ENCODE results near the gene PLAC1. TPM values are rescaled to one million over a fixed set of nuclear protein-coding genes. Genes with fewer than 3 reads are reported as not detected.

The PLAC1 gene
- total RNA-seq, 1 experiment from 2014 or later, result 2.8 TPM

DNA sequence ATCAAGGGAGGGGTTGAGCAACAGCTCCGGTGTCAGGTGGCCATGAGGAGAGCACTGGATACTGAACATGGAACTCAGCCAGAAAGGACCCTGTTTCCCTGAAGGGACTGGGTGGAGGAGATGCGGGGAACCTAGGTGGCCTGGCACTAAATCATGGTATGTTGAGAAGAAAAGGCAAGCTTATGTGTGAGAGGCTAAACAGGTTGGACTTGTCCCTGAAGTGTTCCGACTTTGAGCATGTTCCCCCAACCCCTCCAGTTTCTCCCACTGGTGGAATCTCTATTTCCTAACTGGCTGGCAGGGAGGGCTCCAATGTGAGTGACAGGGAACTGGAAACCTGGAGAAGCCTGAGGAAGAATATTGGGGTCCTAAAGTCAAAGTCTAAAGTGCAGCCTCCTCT is 69.5 kb downstream of the PLAC1 start:
- no peak for DNase-seq (ENCODE audit: low spot score)

DNA sequence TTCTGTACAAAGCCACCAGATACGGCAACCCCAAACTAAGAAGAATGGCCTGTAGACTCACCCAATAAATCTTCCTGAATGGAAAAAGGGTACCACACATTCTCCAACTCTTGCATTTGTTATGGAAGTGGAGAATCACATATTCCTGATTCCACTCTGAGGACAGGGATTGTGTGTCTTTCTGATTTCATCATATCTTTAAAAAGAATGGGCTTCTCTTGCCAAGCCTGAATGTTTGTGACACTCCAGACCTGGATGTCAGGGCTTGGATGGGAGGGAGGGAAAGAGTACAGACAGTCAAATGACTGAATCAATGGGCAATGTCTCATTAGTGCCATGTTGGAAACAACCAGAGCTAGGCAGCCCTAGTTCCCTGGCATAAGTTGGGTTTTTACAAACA is 77.4 kb downstream of the PLAC1 start:
- no peak for DNase-seq (ENCODE audit: low spot score)

DNA sequence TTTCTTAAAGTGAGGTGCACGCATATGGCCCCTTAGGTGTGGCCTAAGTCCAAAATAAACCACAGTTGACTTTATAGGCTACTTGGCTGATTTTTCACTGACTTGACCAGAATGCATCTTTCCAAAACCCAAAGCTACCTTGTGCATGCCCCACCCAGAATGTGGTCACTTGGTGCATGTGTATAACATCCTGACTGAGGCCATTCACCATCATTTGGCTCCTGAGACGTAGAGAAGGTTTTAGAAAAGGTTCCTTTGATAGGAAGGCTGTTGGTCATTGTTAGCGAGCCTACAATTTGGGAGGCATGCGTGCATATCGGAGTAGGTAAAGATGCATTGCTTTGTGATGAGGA is 84.6 kb downstream of the PLAC1 start:
- DNase-seq (ENCODE audit: low spot score), result no peak

DNA sequence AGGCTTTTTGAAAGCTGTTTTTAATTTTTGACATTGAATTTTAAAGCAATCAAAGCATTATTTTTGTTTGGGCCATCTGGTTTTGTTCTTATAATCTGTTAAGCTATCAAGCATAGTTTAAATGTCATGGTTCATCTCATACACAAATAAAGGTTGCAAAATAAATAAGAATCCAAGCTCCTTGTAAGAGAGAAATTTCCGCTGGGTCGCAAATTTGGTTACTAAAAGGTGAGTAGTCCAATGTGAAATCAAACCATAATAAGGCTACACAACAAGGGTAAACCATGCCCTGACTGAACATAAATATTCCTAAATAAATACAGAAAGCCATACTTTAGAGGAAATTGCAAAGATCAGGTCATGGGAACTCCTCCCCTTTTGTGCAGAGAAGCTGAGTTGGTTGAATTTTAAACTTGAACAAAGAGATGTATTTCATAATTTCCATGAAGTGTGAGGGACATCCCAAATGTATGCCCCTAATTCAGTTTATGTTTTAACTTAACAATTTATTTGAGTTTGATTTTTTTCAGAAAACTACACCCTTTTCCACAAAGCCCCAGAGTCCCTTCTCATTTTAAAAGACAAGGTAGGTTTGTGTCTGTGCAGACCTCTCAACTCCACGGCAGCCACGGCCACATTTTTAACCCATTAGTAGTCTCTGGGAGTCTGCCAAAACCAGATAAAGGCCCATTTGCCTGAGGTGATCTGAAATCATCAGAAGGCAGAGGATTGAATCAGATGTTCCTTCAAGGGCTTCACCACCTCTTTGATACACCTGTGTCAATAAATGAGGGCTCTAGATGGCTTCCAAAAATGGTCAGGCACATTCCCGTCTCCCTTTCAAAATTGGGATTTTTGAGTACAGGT is 85.2 kb downstream of the PLAC1 start:
- DNase-seq (ENCODE audit: low spot score), result peak; percentile 13

DNA sequence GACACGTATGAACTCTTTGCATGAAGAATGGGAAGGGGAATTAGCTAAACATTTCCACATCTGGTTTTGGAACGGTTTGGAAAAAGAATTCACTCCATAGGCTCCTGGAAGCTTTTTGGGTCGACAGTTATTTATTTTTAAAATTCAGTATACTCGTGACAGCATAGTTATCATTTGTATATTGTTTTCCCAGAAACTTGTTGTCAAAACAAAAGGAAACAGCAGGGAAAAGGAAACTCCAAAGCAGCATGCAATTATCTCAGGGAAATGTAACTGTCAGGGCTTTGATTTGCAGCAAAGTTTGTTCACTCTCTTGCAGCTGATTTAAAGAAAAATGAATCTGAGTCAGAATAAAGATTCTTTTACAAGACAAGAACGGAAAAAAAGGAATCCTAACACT is 86.5 kb downstream of the PLAC1 start:
- no peak for DNase-seq (ENCODE audit: low spot score)

DNA sequence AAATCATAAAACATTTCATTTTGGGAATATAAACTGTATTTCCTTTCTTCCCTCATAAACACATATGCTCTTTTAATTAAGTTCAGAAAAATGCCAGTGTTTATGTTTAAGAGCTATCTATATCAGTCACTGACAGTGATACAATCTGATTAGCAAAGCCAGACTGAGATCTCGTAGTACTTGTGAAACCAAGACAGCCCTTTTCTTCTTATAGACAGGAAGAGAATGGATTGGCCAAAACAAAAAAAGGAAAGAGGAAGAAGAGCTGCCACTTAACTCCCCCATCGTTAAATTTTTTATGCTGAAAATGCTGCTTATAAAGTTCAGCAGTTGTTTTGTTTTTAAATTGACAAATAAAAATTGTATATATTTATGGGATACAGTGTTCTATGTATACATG is 87.4 kb downstream of the PLAC1 start:
- no peak for DNase-seq (ENCODE audit: low spot score)

DNA sequence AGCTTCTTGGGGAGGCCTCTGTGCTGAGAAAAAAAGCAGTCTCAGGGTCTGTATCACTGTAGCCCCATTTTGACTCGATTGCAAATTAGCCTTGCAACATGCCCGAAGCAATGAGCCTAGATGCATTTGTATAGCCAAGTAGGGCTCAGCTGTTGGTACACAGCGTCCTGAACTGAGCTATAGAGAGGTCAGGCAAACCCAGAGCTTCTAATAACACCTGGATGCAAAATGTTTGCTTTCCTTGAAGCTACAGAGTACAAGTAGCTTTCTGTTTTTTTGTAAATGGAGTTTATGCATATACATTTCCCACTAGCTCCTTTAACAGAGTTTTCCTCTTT is 87.8 kb downstream of the PLAC1 start:
- no peak for DNase-seq (ENCODE audit: low spot score)

DNA sequence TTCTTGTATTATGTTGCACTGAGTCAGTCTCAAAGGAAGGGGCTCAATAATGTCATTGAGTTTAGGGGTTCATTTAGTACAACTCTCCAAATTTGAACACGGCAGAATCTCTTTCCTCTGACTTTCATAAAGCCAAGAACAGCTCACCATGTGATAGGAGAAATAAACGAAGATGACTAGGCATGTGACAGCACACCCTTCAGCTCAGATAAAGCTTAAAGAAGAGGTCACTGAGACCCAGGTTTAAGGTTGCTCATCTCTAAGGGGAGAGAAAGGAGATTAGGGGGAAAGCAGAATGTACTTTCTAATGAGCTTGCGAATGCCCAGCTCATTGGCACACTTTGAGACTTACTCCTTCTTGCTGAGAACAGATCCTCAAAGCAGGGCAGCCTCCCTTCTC is 89.0 kb downstream of the PLAC1 start:
- no peak for DNase-seq (ENCODE audit: low spot score)

DNA sequence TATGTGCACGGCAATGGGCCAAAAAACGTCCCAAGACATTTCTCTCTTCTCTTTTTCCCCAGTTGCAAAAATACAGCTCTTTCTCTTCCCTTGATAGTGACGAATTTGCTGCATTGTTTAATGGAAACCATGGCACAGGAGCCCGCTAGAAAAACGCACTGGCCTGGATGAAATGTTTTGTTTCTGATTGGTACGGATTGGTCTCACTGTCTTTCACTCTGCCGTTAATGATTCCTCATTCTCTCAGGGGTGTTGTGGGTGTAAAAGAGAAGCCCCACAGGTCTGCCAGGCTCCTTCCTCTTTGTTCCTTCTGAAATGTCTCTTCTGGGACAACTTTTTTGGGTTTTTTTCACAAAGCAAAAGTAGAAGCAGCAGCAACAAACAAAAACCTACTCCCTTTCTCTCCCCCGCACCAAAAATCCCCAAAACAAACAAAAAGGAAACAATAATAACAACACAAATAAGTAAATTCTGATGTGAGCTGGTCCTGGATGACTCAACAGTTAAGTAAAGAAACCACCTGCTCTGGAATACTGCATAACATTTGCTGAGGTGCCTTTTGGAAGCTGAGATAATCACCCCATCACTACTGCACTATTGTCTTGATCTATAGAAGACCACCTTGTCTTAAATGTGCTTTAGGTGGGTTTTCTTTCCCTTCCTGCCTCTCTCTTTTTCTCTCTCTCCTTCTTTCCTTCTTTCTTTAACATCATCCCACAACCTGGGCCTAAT is 89.8 kb downstream of the PLAC1 start:
- DNase-seq (ENCODE audit: low spot score), result no peak

DNA sequence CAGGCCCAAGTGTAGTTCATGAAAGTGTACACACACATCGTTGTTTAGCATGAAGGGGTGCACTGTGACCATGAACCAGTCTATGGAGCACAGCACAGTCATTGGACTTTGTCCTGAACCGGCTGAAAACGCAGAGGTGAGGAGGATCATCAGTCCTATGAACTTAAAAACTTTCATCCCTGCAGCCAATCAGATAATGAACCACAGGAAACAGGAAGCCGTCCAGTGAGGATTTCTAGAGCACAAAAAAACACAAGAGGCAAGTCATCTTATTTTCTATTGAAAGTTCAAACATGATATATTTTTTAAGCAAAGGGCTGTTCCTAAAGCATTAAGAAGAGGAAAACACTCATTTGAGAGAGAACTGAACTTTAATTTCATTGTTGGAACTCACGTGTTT is 91.8 kb downstream of the PLAC1 start:
- no peak for DNase-seq (ENCODE audit: low spot score)

DNA sequence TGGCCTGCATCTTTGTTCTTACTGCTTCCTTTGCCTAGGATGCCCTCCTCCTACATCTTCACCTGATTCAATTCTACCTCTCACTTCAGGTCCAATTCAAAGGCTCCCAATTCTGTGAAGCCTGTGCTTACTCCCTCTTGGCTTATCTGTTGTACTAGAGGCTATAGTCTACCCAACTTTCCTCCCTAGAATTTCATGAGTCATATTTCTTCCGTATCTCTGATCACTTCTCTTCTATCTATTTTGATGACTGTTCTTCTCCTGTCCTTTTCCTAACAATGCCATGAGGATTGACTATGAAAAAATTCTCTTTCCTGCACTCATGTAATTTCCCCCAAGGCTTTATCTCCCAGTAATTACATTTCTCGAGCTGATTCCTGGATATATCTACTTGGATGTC is 96.3 kb downstream of the PLAC1 start:
- no peak for DNase-seq (ENCODE audit: low spot score)

DNA sequence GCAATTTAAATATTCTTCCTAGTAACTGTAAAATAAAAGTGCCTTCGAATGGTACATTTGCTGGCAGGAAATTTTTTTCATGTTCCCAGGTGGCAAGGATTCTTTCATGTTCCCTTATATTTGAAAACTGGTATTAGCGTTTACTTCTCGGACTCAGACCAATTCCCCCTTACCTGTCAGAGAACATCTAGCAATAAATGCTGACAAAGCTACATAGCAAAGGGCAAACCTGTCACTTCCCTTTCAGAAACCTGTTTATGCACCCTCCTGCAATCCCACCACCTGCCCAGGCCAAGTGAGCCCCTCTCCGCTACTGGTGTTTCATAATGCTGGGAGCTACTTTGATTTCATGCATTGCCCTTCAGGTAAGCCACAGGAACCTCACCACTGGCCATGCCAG is 100.1 kb downstream of the PLAC1 start:
- DNase-seq (ENCODE audit: low spot score), result no peak

DNA sequence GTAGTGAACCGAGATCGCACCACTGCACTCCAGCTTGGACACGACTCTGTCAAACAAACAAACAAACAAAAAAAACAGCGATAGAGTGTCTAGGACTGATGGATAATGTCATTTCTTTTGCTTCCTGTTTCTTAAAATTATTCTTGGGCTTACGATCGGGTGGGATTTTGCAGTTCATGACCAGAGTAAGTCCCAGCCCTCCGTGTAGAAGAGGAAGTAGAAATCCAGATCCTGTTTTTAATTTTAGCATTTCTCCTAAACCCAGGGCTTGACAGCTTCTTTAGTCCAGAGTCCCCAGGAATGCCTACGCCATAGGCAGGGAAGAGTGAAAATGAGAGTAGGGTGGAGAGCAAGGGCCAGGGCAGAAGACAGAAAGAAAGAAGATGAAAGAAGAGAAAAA is 104.0 kb downstream of the PLAC1 start:
- no peak for DNase-seq (ENCODE audit: low spot score)

DNA sequence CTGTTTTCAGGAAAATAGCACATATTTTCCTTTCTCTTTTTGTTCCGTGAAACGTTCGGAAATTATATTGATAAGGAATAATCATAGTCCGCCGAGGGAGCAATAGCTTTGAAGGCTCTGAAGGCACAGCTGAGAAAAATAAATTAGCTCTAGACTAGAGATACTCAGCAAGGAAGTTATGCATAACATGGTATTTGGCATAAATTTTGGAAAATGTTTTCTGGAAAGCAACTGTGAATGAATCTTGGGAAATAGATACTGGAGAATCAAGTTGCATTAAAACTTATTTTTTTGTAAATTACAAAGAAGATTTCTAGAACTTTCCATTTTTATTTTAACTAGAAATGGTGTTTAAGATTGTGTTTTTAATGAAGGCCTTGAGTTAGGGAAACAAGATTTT is 105.9 kb downstream of the PLAC1 start:
- DNase-seq (ENCODE audit: low spot score), result no peak

DNA sequence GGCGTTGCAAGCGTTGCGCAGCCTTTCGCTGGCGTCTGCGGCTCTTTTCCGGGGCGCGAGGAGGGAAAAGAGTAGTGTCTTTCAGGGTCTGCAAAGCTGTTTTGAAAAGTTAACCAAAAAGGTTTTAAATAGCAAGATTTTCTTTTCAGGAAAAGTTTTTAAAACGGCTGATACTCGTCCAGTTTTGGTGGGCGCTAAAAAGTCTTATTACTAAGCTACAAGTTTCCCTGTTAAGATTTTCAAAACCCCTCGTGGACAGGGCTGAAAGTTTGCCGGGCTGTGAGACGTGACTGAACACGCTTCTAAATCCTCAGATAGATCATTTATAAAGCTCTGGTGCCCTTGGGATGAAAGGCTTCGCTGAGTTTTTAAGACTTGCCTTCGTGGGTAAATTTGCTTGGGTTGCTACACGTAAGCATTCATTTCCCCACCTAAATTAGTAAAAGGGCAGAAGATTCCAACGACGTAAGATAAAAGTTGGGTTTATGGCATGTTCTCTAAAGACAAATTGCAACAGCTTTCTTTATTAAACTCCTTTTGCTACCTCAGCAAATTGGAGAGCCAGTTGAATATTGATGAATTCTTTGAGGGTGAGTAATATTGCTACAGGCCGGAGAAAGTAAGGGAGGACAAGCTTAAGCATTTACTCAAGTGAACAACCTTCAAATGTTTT is 106.8 kb downstream of the PLAC1 start:
- no peak for DNase-seq (ENCODE audit: low spot score)

DNA sequence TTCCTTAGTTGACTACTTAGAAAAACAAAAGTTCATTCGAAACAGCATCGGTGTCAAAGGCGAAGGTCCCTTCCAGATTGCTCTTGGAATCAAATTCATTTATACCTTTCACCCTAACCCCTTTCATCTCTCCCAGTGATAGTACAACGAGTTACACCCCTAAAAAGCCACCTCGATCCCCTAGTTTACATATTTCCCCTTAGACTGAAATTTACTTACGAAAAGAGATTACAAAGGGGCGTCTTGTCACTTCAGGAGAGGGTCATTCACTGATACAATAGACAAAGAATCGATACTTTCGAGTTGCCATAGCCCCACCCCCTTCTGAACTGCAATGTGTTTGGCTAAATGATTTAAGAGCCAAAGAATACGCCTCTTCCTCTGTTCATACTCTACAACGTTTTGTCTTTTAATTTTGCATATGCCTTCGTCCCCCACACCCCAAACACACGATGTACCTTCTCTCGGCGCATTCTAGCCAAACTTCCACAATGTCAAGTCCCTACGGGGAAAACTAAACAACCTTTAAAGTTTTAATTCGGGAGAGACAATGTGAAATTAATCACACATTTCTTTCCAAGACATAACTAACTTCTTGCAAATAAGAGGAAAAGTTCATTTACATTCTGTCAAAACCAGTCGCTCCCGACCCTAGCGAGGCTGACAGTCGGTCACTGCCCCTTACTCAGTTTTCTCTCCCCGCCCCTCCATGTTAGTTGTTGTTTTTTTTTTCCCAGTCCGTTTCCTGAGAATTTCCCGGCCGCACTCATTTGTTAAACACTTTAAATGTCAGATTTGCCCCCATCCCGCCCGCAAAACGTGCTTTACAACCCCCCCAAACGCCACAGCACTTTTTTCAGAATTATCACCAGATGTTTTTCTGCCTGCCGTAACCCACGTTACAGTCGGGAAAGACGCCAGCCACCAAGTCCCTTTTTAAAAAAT is 109.7 kb downstream of the PLAC1 start:
- no peak for DNase-seq (ENCODE audit: low spot score)

DNA sequence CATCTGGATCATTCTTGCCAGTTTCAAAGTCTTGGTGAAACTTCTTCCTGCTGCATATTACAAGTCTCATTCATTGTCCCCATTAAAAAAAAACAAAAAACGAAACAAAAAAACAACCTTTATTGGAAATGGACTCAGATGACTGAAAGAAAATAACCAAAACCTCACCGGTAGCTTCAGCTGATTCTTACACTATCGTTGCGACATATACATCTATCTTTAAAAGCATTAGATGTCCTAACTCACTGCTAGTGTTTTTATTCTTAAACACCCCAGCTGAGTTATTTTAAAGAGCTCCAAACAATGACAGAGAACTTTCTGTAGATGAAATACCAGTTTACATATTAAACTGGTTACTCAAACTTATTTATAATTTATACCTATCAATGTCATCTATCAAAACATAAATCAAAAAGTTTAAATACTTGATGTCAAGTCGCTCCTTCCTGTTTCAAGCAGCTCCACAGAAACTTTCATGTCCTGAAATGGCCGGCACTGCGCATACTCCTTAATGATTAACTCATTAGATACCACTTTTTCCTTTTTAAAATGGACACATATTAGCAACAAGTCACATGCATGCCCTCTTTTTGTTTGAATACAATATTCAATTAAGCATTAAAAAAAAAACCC is 111.1 kb downstream of the PLAC1 start:
- no peak for DNase-seq (ENCODE audit: low spot score)

DNA sequence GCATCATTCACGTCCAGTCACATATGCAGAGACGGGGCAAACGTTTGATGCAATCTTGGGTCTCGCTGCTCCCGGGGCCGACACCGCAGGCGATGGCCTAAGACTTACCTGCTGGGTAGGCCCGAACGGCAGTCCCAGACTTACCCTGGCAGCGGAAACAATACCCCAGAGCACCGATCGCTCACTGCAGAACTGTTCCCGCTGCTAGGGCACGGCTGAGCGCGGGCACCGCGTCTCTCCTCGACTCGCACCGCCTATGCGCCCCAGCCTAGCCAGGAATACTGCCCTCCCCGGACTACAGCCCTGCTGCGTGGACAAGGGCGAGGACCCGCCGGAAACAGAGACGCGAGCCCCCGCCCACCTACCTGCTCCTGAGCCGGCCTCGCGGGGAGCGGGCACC is 112.1 kb downstream of the PLAC1 start:
- DNase-seq (ENCODE audit: low spot score), result no peak

DNA sequence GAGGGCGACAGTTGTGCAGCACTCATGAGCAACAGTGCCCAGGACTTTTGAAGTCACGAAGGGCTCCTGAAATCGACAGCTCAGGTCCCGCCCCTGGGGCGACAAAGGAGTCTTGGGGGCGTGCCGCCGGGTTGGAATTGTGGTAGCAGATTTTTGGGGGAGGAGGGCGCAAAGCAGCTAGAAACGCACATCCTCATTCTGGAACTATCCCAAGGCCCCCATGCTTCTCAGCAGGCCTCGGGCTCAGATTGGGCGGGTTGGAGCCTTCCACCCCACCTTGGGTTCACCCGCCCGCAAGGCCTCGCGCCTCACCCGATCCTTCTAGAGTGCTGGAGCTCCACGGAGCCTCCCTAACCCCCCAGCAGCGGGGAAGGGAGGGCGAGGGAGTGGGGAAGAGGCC is 112.8 kb downstream of the PLAC1 start:
- DNase-seq (ENCODE audit: low spot score), result no peak

DNA sequence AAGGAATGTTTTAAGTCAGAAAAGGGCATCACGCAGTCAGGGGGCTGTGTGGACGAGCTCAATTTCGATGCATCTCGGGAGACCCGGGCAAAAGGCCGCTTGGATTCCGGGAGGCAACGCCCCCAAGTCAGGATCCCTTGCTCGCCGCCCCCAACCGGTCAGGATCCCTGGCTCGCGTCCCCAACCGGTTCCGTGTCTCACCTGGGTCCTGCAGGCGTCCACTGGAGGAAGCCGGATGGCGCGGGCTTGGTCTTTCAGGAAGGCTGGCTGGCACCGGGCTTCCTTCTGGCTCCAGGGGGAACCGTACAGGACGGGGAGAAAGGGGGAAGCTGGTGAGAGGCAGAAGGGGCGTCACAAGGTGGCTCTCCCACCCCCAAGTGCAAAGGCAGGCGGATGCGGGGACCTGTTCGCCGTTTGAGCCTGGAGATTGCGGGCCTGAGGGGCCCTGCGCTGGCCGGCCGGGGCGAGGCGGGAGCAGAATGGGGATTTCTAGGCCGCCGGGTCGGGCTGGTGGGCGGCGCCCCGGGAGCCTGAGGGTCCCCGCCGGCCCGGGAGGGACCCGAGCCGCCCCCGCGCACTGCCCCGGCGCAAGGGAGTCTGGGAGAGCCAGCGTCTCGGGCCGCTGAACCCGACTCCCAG is 113.6 kb downstream of the PLAC1 start:
- DNase-seq (ENCODE audit: low spot score), result no peak

DNA sequence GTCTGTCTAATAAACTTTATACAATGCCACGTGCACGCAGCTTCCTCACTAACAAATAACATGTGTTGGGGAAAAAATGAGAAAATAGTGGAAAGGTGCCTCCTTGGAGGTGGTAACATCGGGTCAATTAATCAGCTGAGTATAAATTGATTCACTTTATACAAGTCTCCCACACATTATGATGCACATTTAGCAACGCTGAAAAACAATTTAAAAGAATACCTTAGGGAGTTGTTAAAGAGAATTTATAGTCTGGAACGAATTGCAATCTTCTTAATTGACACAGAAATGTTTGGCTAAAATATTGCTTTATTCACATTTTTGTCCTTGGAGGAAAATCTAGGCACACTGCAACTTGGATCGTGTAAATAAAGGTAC is 114.1 kb downstream of the PLAC1 start:
- DNase-seq (ENCODE audit: low spot score), result no peak
